ENCODE data around the gene IGFBP1. TPM values are rescaled to one million over a fixed set of nuclear protein-coding genes. Genes with fewer than 3 reads are reported as not detected.

The IGFBP1 gene
- total and polyA plus RNA-seq, 2 of the 13 experiments (the other 11 are each of a cell fraction or from before 2014, with no cell fraction given), result 5.4 to 885 TPM

DNA sequence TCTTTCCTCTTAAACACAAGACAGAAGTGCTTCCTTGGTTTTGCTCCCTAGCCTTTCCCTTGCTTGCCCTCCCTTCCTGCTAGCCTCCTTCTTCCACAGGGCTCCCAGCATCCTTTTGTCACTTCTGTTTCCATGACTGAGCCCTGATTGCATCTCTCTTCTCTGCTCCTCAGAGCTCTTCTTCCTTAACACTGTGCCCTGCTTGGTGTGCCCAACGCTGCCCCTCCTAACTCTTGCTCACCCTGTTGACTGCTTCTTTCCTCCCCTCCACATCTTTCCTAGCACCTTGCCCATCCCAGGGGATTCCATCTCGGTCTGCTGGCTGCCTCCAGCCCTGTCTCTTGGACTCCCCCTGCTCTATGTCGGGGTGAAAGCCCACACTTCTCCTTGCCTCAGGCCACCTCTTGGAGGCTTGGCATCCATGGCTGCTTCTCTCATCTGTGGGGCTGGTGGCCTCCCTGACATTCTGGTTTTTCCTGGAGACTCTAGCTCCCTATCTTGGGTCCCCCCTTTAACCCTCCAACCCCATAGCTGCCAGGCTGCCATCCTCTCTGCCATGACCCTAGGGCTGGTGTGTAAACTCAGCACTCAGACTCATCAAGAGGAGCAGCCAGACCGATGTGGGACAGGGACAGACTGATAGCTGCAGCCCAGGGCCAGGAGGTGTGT is 5.8 kb downstream of the IGFBP1 start (continued):
- no peak; the same call in none of the 2 replicates for TF ChIP-seq ZGPAT (CRISPR knock-in tag; IDR thresholded peaks at IDR 0.05)
- no peak for TF ChIP-seq ZNF20 (CRISPR knock-in tag; IDR thresholded peaks at IDR 0.05)
- no peak for TF ChIP-seq CHD4 (IDR thresholded peaks at IDR 0.05; ENCODE audit: borderline replicate concordance, low read length)
- TF ChIP-seq, protein P1, sequence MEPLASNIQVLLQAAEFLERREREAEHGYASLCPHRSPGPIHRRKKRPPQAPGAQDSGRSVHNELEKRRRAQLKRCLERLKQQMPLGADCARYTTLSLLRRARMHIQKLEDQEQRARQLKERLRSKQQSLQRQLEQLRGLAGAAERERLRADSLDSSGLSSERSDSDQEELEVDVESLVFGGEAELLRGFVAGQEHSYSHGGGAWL (CRISPR knock-in tag; IDR thresholded peaks at IDR 0.05), result peak; percentile 74; the same call in 1 of the 2 replicates
- TF ChIP-seq, protein P2, sequence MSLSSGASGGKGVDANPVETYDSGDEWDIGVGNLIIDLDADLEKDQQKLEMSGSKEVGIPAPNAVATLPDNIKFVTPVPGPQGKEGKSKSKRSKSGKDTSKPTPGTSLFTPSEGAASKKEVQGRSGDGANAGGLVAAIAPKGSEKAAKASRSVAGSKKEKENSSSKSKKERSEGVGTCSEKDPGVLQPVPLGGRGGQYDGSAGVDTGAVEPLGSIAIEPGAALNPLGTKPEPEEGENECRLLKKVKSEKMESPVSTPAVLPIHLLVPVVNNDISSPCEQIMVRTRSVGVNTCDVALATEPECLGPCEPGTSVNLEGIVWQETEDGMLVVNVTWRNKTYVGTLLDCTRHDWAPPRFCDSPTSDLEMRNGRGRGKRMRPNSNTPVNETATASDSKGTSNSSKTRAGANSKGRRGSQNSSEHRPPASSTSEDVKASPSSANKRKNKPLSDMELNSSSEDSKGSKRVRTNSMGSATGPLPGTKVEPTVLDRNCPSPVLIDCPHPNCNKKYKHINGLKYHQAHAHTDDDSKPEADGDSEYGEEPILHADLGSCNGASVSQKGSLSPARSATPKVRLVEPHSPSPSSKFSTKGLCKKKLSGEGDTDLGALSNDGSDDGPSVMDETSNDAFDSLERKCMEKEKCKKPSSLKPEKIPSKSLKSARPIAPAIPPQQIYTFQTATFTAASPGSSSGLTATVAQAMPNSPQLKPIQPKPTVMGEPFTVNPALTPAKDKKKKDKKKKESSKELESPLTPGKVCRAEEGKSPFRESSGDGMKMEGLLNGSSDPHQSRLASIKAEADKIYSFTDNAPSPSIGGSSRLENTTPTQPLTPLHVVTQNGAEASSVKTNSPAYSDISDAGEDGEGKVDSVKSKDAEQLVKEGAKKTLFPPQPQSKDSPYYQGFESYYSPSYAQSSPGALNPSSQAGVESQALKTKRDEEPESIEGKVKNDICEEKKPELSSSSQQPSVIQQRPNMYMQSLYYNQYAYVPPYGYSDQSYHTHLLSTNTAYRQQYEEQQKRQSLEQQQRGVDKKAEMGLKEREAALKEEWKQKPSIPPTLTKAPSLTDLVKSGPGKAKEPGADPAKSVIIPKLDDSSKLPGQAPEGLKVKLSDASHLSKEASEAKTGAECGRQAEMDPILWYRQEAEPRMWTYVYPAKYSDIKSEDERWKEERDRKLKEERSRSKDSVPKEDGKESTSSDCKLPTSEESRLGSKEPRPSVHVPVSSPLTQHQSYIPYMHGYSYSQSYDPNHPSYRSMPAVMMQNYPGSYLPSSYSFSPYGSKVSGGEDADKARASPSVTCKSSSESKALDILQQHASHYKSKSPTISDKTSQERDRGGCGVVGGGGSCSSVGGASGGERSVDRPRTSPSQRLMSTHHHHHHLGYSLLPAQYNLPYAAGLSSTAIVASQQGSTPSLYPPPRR (CRISPR knock-in tag; IDR thresholded peaks at IDR 0.05; ENCODE audit: borderline replicate concordance), result peak; percentile 4
- no peak for TF ChIP-seq BHLHE40 (IDR thresholded peaks at IDR 0.05; ENCODE audit: low read length)
- TF ChIP-seq ZNF83 (CRISPR knock-in tag; IDR thresholded peaks at IDR 0.05; ENCODE audit: borderline replicate concordance), result no peak
- TF ChIP-seq, protein P3, sequence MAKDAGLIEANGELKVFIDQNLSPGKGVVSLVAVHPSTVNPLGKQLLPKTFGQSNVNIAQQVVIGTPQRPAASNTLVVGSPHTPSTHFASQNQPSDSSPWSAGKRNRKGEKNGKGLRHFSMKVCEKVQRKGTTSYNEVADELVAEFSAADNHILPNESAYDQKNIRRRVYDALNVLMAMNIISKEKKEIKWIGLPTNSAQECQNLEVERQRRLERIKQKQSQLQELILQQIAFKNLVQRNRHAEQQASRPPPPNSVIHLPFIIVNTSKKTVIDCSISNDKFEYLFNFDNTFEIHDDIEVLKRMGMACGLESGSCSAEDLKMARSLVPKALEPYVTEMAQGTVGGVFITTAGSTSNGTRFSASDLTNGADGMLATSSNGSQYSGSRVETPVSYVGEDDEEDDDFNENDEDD (CRISPR knock-in tag; IDR thresholded peaks at IDR 0.05; ENCODE audit: borderline replicate concordance), result 0 out of 2 replicates have a peak, but pooled peaks have one; percentile 1
- TF ChIP-seq ZNF367 (CRISPR knock-in tag; IDR thresholded peaks at IDR 0.05; ENCODE audit: borderline replicate concordance), result no peak
- TF ChIP-seq IRF2 (CRISPR knock-in tag; IDR thresholded peaks at IDR 0.05), result peak; percentile 82; the same call in 1 of the 2 replicates
- TF ChIP-seq, protein P4, sequence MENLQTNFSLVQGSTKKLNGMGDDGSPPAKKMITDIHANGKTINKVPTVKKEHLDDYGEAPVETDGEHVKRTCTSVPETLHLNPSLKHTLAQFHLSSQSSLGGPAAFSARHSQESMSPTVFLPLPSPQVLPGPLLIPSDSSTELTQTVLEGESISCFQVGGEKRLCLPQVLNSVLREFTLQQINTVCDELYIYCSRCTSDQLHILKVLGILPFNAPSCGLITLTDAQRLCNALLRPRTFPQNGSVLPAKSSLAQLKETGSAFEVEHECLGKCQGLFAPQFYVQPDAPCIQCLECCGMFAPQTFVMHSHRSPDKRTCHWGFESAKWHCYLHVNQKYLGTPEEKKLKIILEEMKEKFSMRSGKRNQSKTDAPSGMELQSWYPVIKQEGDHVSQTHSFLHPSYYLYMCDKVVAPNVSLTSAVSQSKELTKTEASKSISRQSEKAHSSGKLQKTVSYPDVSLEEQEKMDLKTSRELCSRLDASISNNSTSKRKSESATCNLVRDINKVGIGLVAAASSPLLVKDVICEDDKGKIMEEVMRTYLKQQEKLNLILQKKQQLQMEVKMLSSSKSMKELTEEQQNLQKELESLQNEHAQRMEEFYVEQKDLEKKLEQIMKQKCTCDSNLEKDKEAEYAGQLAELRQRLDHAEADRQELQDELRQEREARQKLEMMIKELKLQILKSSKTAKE (CRISPR knock-in tag; IDR thresholded peaks at IDR 0.05; ENCODE audit: borderline replicate concordance), result no peak; the same call in none of the 2 replicates
- no peak for TF ChIP-seq PHB2 (IDR thresholded peaks at IDR 0.05; ENCODE audit: partially characterized antibody)
- TF ChIP-seq, protein P5, sequence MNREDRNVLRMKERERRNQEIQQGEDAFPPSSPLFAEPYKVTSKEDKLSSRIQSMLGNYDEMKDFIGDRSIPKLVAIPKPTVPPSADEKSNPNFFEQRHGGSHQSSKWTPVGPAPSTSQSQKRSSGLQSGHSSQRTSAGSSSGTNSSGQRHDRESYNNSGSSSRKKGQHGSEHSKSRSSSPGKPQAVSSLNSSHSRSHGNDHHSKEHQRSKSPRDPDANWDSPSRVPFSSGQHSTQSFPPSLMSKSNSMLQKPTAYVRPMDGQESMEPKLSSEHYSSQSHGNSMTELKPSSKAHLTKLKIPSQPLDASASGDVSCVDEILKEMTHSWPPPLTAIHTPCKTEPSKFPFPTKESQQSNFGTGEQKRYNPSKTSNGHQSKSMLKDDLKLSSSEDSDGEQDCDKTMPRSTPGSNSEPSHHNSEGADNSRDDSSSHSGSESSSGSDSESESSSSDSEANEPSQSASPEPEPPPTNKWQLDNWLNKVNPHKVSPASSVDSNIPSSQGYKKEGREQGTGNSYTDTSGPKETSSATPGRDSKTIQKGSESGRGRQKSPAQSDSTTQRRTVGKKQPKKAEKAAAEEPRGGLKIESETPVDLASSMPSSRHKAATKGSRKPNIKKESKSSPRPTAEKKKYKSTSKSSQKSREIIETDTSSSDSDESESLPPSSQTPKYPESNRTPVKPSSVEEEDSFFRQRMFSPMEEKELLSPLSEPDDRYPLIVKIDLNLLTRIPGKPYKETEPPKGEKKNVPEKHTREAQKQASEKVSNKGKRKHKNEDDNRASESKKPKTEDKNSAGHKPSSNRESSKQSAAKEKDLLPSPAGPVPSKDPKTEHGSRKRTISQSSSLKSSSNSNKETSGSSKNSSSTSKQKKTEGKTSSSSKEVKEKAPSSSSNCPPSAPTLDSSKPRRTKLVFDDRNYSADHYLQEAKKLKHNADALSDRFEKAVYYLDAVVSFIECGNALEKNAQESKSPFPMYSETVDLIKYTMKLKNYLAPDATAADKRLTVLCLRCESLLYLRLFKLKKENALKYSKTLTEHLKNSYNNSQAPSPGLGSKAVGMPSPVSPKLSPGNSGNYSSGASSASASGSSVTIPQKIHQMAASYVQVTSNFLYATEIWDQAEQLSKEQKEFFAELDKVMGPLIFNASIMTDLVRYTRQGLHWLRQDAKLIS (CRISPR knock-in tag; IDR thresholded peaks at IDR 0.05), result peak; percentile 67
- TF ChIP-seq GTF2F1 (IDR thresholded peaks at IDR 0.05; ENCODE audit: low read length), result no peak

Measured in HepG2 (cell line).